SKM-1 (cell line): ENCODE data around the gene SRPK2.

Experiments
- DNase-seq: peaks from one replicate; lab custom pipeline; 2025; ENCODE audit not compliant: unreplicated experiment; lab: John Stamatoyannopoulos, UW

The SRPK2 gene

GRCh38 chr7:105151152-105151551 is 237.6 kb downstream of the SRPK2 start:
- no peak for DNase-seq

- DNase-seq = no peak
Observed at GRCh38 chr7:105149827-105150226, 238.9 kb downstream of the SRPK2 start.

- DNase-seq = no peak
Observed at GRCh38 chr7:105141068-105141467, 247.7 kb downstream of the SRPK2 start.

- no peak for DNase-seq
Observed at GRCh38 chr7:105139381-105139780, 249.3 kb downstream of the SRPK2 start.

GRCh38 chr7:105137898-105138297 is 250.8 kb downstream of the SRPK2 start:
- no peak for DNase-seq

GRCh38 chr7:105136221-105136620 is 252.5 kb downstream of the SRPK2 start:
- DNase-seq = no peak

- DNase-seq = no peak
Observed at GRCh38 chr7:105133986-105134655, 254.6 kb downstream of the SRPK2 start.

GRCh38 chr7:105133358-105133757 is 255.4 kb downstream of the SRPK2 start:
- no peak for DNase-seq

- no peak for DNase-seq
Observed at GRCh38 chr7:105132835-105133234, 255.9 kb downstream of the SRPK2 start.

GRCh38 chr7:105132335-105132734 is 256.4 kb downstream of the SRPK2 start:
- DNase-seq = no peak

- DNase-seq = no peak
Observed at GRCh38 chr7:105131890-105132289, 256.8 kb downstream of the SRPK2 start.

GRCh38 chr7:105131033-105131656 is 257.6 kb downstream of the SRPK2 start:
- no peak for DNase-seq

GRCh38 chr7:105130580-105130979 is 258.1 kb downstream of the SRPK2 start:
- no peak for DNase-seq

- no peak for DNase-seq
Observed at GRCh38 chr7:105130048-105130447, 258.7 kb downstream of the SRPK2 start.

GRCh38 chr7:105127179-105127578 is 261.5 kb downstream of the SRPK2 start:
- no peak for DNase-seq

GRCh38 chr7:105126436-105126975 is 262.2 kb downstream of the SRPK2 start:
- no peak for DNase-seq

GRCh38 chr7:105125745-105126144 is 263.0 kb downstream of the SRPK2 start:
- DNase-seq = no peak

GRCh38 chr7:105122619-105123018 is 266.1 kb downstream of the SRPK2 start:
- no peak for DNase-seq

GRCh38 chr7:105118612-105119600 is 269.8 kb downstream of the SRPK2 start:
- DNase-seq = no peak

- no peak for DNase-seq
Observed at GRCh38 chr7:105112440-105113418, 276.0 kb downstream of the SRPK2 start.
